Measurements from ENCODE around the gene PLPP4.
A peak's percentile ranks its signal among the peaks of the same experiment; 100 is the strongest.

Gene PLPP4

GRCh38 chr10:120456626-120457430 is at the start of gene PLPP4:
Gene PLPP4 (plus strand): TSS chr10:120457227. CDS start chr10:120457306, 79 bp downstream.
- no peak for DNase-seq

GRCh38 chr10:120409816-120410215 is 47.2 kb upstream of the PLPP4 start:
- DNase-seq: no peak

- DNase-seq: no peak
Observed at GRCh38 chr10:120414946-120415345, 42.1 kb upstream of the PLPP4 start.

- no peak for DNase-seq
Observed at GRCh38 chr10:120415709-120416330, 41.2 kb upstream of the PLPP4 start.

GRCh38 chr10:120420421-120420820 is 36.6 kb upstream of the PLPP4 start:
- no peak for DNase-seq

GRCh38 chr10:120421250-120421649 is 35.8 kb upstream of the PLPP4 start:
- DNase-seq: no peak

GRCh38 chr10:120422457-120422856 is 34.6 kb upstream of the PLPP4 start:
- DNase-seq: no peak

- DNase-seq: peak; percentile 41
Observed at GRCh38 chr10:120423431-120424197, 33.4 kb upstream of the PLPP4 start.

- no peak for DNase-seq
Observed at GRCh38 chr10:120424198-120424464, 32.9 kb upstream of the PLPP4 start.

- no peak for DNase-seq
Observed at GRCh38 chr10:120426306-120426705, 30.7 kb upstream of the PLPP4 start.

- DNase-seq: no peak
Observed at GRCh38 chr10:120428754-120429153, 28.3 kb upstream of the PLPP4 start.

GRCh38 chr10:120429395-120429794 is 27.6 kb upstream of the PLPP4 start:
- DNase-seq: no peak

- no peak for DNase-seq
Observed at GRCh38 chr10:120431251-120431651, 25.8 kb upstream of the PLPP4 start.

- DNase-seq: no peak
Observed at GRCh38 chr10:120432209-120432608, 24.8 kb upstream of the PLPP4 start.

- DNase-seq: no peak
Observed at GRCh38 chr10:120433141-120433540, 23.9 kb upstream of the PLPP4 start.

GRCh38 chr10:120436439-120437112 is 20.5 kb upstream of the PLPP4 start:
- no peak for DNase-seq

GRCh38 chr10:120437541-120437940 is 19.5 kb upstream of the PLPP4 start:
- DNase-seq: no peak

- no peak for DNase-seq
Observed at GRCh38 chr10:120451968-120452367, 5.1 kb upstream of the PLPP4 start.

- DNase-seq: no peak
Observed at GRCh38 chr10:120453319-120453718, 3.7 kb upstream of the PLPP4 start.

- no peak for DNase-seq
Observed at GRCh38 chr10:120453886-120454285, 3.1 kb upstream of the PLPP4 start.

GRCh38 chr10:120455004-120455403 is 2.0 kb upstream of the PLPP4 start:
- no peak for DNase-seq

- DNase-seq: no peak
Observed at GRCh38 chr10:120455606-120456005, 1.4 kb upstream of the PLPP4 start.

GRCh38 chr10:120456143-120456625 is 843 bp upstream of the PLPP4 start:
- DNase-seq: no peak
